Activated T-cell treated with anti-CD3 and anti-CD28 coated beads, Interleukin-2, amount 50 U/mL, for 72 hours (primary cell): Measurements from ENCODE around the gene ZC3H12C. TPM values are rescaled to one million over a fixed set of nuclear protein-coding genes. Genes with fewer than 3 reads are reported as not detected.

Source experiments
- ATAC-seq, 2 donors: fragments of 150-1000 bp; cut with Tn5 transposase; replicated peaks in 1 of 2; 2 replicates each; pipeline ENCODE4 v1.10.0; 2021; ENCODE audit warnings: moderate library complexity in 2 of 2, mild to moderate bottlenecking in 1 of 2
- DNase-seq, 2 donors: peaks; one replicate each; pipeline ENCODE4 v3.0.0; 2021 to 2022; ENCODE audit warnings: mixed read lengths in 1 of 2
- H3K27ac Mint-ChIP-seq: one replicate; pipeline ENCODE4 v1.8.0; 2022; ENCODE audit warnings: mild to moderate bottlenecking, moderate library complexity, mixed read lengths
- H3K27me3 Mint-ChIP-seq: one replicate; pipeline ENCODE4 v1.8.0; 2022; ENCODE audit warnings: low read depth, mixed read lengths
- H3K36me3 Mint-ChIP-seq, 2 donors: one replicate each; pipeline ENCODE4 v1.8.0; 2022; ENCODE audit warnings: mixed read lengths in 2 of 2, mild to moderate bottlenecking in 1 of 2; ENCODE audit not compliant: insufficient read depth in 2 of 2
- H3K4me1 Mint-ChIP-seq: one replicate; pipeline ENCODE4 v1.8.0; 2022; ENCODE audit warnings: low read depth, mixed read lengths
- H3K4me3 Mint-ChIP-seq, 2 donors: one replicate each; pipeline ENCODE4 v1.8.0; 2022; ENCODE audit warnings: mild to moderate bottlenecking in 2 of 2, mixed read lengths in 2 of 2, moderate library complexity in 2 of 2
- H3K9me3 Mint-ChIP-seq, 2 donors: one replicate each; pipeline ENCODE4 v1.8.0; 2022; ENCODE audit warnings: mixed read lengths in 2 of 2
- total RNA-seq, 2 donors: library from RNA; stranded (reverse); gene quantifications; one replicate each; pipeline ENCODE4 v1.2.3, GENCODE V29; 2022

The ZC3H12C gene
- total RNA-seq, 2 donors from 2014 or later: 2.5 to 6.6 TPM

DNA sequence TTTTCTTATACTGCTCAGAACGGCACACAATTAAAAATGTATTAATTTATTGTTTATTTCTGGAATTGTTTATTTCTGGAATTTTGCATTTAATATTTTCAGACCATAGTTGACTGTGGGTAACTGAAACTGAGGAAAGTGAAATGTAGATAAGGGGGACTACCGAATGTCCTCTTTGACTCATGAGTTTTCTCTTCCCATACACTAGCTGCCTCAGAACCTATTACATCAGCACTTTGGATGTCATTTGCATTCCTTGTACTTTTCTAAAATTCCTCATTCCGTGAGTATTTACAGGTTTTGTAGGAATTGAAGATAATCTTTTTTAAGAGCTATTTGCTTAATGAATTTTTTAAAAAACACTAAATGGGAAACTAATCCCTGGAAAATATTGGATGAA, 29.8 kb downstream of the ZC3H12C start:
- no peaks in the 10 kb centered on the region for H3K9me3 Mint-ChIP-seq
- DNase-seq (no peak), ATAC-seq (no peak)
- H3K4me1 Mint-ChIP-seq: no peaks in the 10 kb centered on the region
- H3K27ac Mint-ChIP-seq: no peak overlapping the region
- H3K27me3 Mint-ChIP-seq: peaks cover 10% of the 10 kb centered on the region
- H3K4me3 Mint-ChIP-seq: no peak overlapping the region
- H3K36me3 Mint-ChIP-seq: no peaks in the 10 kb centered on the region

DNA sequence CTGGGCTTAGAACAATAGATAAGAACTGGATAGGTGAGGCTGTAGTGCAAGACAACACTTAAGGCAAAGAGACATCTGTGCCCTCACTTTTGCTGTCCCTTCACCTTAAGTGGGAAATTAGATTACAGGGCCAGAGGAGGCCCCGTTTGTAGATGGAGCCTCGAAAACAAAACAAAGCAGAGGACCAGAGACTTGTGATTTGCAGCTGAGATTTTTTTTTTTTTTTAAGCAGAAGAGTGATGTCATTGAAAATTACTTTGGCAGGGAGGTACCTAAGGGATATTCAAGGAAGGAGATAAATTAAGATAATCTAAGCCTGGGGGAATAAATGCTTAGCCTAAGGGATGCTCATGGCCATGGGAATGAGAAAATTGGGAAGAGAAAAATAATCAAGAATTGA, 31.4 kb downstream of the ZC3H12C start:
- Mint-ChIP-seq H3K9me3 (no peaks in the 10 kb centered on the region), H3K4me1 (no peaks in the 10 kb centered on the region), H3K27me3 (peaks cover 7% of the 10 kb centered on the region), H3K36me3 (no peaks in the 10 kb centered on the region), H3K27ac (no peak overlapping the region), H3K4me3 (no peak overlapping the region)
- ATAC-seq (no peak), DNase-seq (no peak)

DNA sequence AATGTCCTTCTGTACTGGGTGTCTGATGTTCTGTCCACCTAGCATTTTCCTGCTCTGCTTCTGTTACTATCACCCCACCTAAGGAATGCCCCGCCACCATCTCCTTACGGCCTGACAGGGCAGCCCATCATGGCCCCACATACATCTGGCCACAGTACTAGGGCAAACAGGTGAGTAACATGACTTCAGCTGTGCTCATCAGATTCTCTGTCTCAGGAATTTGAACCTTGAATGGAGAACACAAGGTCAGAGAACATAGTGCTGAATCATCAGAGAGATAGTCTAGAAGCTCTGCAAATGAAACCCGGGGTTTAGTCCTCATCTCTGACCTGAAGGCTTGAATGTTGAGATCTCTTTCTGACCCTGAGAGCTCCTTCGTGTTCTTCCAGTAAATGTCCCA, 32.4 kb downstream of the ZC3H12C start:
- no peaks in the 10 kb centered on the region for H3K4me1 Mint-ChIP-seq
- DNase-seq (no peak), ATAC-seq (no peak)
- H3K27me3 Mint-ChIP-seq: no peaks in the 10 kb centered on the region
- no peak overlapping the region for H3K4me3 Mint-ChIP-seq
- no peak overlapping the region for H3K27ac Mint-ChIP-seq
- H3K36me3 Mint-ChIP-seq: no peaks in the 10 kb centered on the region
- H3K9me3 Mint-ChIP-seq: no peaks in the 10 kb centered on the region

DNA sequence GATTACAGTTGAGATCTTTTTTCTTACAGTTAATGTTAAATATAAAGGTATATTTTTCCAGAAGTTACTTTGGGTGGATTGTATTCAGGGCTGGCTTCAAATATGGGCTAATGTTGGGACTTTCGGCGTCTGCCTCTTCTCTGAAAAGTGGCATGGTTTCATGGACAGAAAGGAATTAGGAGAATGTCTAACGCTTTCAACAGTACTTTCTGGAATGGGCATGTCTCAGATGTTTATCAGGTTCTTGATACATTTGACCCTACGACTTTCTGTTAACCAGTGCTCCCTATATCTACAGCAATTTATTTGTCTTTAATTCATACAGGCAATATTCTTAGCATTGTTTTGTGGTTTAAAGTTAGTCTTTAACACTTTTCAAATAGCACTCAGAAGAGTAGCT, 33.7 kb downstream of the ZC3H12C start:
- Mint-ChIP-seq H3K4me3 (no peak overlapping the region), H3K27ac (no peak overlapping the region), H3K36me3 (no peaks in the 10 kb centered on the region), H3K9me3 (no peaks in the 10 kb centered on the region), H3K4me1 (no peaks in the 10 kb centered on the region), H3K27me3 (no peaks in the 10 kb centered on the region)
- DNase-seq (no peak), ATAC-seq (no peak)

DNA sequence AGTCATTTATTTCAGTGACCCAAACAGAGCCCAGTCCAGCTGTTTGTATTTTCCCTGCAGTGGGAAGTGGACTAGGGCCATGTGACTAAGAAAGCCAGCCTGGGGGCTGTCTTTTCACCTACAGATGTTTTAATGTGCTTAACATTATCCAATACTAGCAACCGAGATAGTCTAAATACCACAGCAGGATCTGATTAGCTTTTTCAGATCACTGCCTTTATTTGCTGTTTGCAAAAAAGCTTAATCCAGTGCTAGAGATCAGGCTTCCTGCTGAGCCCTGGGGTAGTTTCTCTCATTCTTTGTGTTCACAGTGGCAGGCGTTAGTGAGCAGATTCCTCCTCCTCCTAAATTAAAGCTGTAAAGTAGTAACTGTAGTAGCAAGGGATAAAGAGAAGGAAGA, 35.0 kb downstream of the ZC3H12C start:
- Mint-ChIP-seq H3K4me3 (no peak overlapping the region), H3K4me1 (no peaks in the 10 kb centered on the region), H3K27ac (no peak overlapping the region), H3K9me3 (no peaks in the 10 kb centered on the region), H3K27me3 (no peaks in the 10 kb centered on the region), H3K36me3 (no peaks in the 10 kb centered on the region)
- ATAC-seq (no peak), DNase-seq (no peak)

DNA sequence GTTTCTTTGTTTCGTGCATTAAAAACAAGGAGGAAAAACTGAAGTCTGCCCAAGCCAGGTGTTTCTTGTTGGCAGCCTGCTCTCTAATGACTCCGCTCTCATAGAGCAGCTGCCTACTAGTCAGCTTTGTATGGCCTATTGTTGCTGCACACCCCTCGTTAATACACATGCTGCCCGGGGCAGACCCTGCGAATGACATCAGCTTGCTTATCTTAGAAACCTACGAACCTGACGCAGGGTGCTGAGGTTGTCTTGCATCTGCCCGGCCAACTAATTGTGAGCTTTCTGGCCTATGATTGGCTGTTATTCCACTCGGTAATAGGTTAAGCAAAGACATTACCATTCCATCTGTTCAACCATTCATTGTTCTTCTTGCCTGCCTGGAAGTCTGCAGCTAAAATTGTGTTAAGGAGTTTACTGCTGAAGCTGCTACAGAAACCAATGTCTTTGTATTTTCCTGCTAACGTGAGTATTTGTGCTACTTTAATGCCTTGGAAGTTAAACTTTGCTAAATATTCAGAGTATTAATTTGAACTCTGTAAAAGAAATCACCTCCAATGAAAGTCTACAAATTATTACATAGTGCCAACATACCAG, 37.5 kb downstream of the ZC3H12C start:
- no peak for ATAC-seq
- Mint-ChIP-seq H3K27me3 (peaks cover 5% of the 10 kb centered on the region), H3K9me3 (no peaks in the 10 kb centered on the region), H3K4me3 (no peak overlapping the region), H3K36me3 (no peaks in the 10 kb centered on the region), H3K4me1 (no peaks in the 10 kb centered on the region), H3K27ac (no peak overlapping the region)
- no peak for DNase-seq

DNA sequence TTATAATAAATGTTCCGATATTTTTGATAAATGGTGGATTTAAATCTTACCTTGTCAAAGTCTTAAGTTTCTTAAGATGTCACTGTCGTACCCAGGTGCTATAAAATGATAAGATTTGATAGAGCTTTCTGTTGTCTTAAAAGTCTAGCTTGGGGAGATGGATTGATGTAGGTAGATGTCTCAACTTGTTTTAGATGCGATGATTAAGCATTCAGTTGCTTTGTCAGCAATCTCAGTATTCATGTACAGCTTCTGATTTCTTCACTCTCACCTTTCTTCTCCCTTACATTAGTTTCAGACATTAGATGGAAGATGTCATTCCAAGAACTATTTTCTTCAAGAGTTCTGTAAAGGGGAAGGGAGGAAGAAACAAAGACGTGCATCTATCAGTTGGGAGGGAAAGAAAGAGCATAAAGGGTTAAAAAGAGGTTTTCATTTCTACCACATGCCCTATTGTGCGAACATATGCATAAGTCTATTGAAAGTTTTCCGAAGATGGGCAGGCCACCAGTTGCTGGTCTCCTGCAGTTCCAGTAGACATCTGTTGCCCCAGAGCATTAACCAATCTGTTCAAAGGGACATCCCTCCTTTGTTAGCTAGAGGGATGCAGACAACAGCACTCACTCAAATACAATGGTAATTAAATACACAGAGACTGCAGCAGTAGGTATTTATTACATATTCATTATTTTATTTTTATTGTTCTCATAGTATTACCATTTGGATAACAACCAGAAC, 38.4 kb downstream of the ZC3H12C start:
- no peak for DNase-seq
- H3K27me3 Mint-ChIP-seq: peaks cover 5% of the 10 kb centered on the region
- no peaks in the 10 kb centered on the region for H3K9me3 Mint-ChIP-seq
- ATAC-seq: no peak
- no peak overlapping the region for H3K4me3 Mint-ChIP-seq
- H3K4me1 Mint-ChIP-seq: no peaks in the 10 kb centered on the region
- H3K27ac Mint-ChIP-seq: no peak overlapping the region
- no peaks in the 10 kb centered on the region for H3K36me3 Mint-ChIP-seq

DNA sequence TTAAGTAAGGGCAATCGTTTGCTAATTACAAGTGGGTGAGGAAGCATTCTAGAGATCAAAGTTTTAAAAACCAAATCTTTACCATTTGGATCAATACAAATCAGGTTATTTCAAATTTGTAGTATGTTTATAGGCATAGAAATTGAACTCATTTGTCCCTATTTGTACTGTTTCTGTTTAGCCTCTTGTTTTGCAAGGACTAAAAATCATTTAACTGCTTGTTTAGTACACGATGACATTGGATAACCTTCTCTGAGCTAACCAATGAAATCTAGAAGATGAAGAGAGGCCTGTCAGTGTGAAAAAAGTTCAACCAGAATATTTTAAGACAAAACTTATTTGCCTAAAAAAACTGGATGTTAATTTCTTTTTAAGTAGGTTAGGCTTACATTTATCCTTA, 40.0 kb downstream of the ZC3H12C start:
- Mint-ChIP-seq H3K4me3 (no peak overlapping the region), H3K9me3 (no peaks in the 10 kb centered on the region), H3K27me3 (peaks cover 5% of the 10 kb centered on the region), H3K36me3 (no peaks in the 10 kb centered on the region), H3K4me1 (no peaks in the 10 kb centered on the region), H3K27ac (no peak overlapping the region)
- ATAC-seq: no peak
- DNase-seq: no peak

DNA sequence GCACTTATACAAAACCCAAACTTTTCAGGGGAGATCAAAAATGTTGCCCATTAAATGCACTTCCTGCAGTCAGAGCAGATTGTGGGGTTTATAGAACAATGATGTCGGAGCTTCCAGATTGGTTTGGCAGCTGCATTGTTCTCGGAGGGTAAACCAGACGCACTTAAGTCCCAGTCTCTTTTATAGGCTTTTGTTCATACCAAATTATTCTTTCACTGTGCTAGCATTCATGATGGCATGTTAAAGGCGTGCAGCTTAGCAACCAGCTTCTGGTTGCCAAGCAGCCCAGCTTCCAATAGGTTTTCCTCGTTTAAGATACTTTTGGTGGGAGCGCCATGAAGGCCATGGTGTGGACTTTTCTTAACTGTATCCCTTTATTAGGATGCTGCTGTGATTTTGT, 40.9 kb downstream of the ZC3H12C start:
- peaks cover 5% of the 10 kb centered on the region for H3K27me3 Mint-ChIP-seq
- H3K4me1 Mint-ChIP-seq: no peaks in the 10 kb centered on the region
- no peak for ATAC-seq
- no peak for DNase-seq
- no peaks in the 10 kb centered on the region for H3K9me3 Mint-ChIP-seq
- H3K27ac Mint-ChIP-seq: no peak overlapping the region
- H3K4me3 Mint-ChIP-seq: no peak overlapping the region
- no peaks in the 10 kb centered on the region for H3K36me3 Mint-ChIP-seq

DNA sequence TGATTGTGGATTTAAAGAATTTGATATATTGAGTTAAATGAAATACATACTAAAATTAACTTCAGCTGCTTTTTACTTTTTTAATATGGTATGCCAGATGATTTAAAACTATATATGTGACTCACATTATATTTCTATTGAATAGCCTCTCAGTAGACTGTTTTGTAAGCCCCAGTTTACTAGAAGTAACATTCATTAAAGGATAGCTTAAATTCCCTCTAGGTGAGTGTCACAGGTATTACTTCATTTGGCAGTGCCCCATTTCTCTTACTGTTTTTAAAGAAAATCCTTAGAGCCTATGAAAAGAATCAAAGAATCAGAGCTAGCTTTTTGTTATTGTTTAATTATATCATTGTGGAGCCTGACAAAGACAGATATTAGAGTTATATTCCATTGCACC, 48.6 kb downstream of the ZC3H12C start:
- DNase-seq (no peak), ATAC-seq (no peak)
- Mint-ChIP-seq H3K4me1 (no peaks in the 10 kb centered on the region), H3K9me3 (no peaks in the 10 kb centered on the region), H3K4me3 (no peak overlapping the region), H3K36me3 (no peaks in the 10 kb centered on the region), H3K27me3 (peaks cover 6% of the 10 kb centered on the region), H3K27ac (no peak overlapping the region)

DNA sequence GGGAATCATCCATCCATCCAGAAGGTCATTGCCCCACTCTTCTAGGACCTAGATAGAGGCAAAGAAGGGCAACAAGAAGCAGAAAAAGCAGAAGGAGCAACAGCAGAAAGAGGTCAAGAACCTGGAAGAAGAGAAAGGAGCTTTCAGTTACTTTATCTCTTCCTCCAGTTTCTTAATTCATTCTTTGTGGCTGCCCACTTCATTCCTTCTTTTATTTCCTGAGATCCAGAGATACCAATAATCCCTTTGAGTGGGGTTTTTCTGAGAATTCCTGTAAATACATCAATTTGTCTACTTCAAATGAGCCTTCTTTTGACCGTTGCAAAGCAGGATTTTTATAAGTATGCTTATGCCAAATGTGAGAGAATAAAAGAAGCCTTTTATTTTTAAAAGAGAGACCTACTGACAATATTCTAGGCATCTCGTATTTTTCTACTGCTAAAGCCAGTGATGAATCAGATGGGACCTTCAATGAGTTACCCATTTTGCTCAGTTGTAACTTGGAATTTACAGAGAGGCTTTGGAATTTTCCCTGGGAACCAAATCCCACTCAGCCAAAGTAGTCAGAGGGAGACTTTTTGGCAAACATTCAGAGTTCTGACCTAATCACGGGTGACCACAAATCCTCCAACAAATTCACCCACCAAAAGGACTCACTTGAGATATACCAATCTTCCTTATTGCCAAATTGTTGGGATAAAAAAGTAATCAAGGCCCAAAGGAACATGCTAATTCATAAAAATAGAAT, 54.9 kb downstream of the ZC3H12C start:
- no peak for ATAC-seq
- Mint-ChIP-seq H3K9me3 (no peaks in the 10 kb centered on the region), H3K4me1 (peaks cover 8% of the 10 kb centered on the region), H3K36me3 (no peaks in the 10 kb centered on the region), H3K27ac (no peak overlapping the region), H3K4me3 (no peak overlapping the region), H3K27me3 (peaks cover 6% of the 10 kb centered on the region)
- DNase-seq: no peak

DNA sequence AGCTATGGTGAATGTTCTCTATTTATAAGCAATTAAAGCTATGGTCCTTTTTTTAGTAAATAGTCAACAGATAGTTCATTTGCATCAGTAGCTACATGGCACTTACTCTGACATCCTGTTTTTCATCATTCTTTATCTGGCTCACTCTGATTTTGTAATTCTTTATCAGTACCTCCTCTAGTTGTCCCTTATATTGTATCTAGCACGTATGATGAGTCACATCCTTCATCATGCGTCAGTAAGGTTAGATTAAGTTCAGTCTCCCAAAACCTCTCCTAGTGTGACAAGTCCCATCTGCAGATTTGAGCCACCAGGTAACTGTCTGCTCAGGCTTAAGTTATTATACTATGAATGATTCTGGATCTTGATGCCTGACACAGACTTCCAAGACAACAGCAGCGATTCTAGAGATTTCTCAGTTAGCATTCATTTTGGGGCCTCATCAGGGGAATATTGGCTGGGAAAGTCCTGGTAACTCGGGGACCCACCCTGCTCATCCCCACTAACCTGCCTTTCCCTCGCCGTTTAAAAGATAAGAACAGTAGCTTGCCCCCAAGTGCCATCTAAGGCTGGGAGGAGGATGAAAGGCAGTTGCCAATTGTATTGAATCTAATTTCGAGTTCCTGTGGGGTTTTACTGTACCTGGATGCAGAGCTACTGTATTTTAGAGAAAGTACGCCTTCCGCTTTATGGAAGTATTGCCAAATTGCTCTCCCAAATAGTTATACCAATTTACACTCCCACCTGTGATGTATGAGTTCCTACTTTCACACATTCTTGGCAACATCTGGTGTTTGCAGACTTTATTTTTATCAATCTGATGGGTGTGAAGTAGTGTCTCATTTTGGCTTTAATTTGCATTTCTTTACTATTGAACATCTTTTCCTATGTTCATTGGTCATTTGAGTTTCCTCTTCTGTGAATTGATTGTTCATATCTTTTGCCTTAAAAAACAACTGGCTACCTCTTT, 55.9 kb downstream of the ZC3H12C start:
- H3K9me3 Mint-ChIP-seq: no peaks in the 10 kb centered on the region
- peaks cover 6% of the 10 kb centered on the region for H3K27me3 Mint-ChIP-seq
- H3K27ac Mint-ChIP-seq: no peak overlapping the region
- no peaks in the 10 kb centered on the region for H3K36me3 Mint-ChIP-seq
- no peak overlapping the region for H3K4me3 Mint-ChIP-seq
- H3K4me1 Mint-ChIP-seq: peaks cover 8% of the 10 kb centered on the region
- DNase-seq: no peak
- peak; percentile 63 to 93 for ATAC-seq

DNA sequence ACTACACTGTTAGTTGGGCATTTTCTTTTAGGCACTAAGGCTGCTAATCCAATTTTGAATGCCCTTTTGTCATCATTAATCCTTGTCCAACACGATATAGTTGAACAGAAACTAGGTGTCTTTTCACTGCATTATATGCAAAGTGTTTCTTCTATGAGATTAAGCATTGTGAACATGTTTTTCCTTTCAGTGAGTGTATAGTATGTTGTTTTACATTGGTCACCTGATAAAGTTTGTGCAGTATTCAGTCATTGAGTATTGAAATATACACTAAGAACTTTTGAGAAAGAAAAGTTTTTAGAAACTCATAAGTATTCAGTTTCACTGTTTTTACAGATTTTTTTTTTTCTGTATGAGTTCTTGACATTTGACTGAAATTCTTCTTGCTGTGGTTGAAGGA, 59.0 kb downstream of the ZC3H12C start:
- H3K4me3 Mint-ChIP-seq: no peak overlapping the region
- DNase-seq: no peak
- no peaks in the 10 kb centered on the region for H3K36me3 Mint-ChIP-seq
- peaks cover 8% of the 10 kb centered on the region for H3K4me1 Mint-ChIP-seq
- H3K27me3 Mint-ChIP-seq: no peaks in the 10 kb centered on the region
- ATAC-seq: peak in 1 of 2 donors; percentile 52
- no peaks in the 10 kb centered on the region for H3K9me3 Mint-ChIP-seq
- no peak overlapping the region for H3K27ac Mint-ChIP-seq
